HG02943 (cell line): ENCODE data around the gene GALNT18.

Experiments
- ATAC-seq: cut with Tn5 transposase; IDR thresholded peaks from one replicate; pipeline ENCODE4 v1.9.1; 2021; ENCODE audit warnings: mild to moderate bottlenecking, low read depth, moderate library complexity; ENCODE audit not compliant: unreplicated experiment

Gene GALNT18

DNA sequence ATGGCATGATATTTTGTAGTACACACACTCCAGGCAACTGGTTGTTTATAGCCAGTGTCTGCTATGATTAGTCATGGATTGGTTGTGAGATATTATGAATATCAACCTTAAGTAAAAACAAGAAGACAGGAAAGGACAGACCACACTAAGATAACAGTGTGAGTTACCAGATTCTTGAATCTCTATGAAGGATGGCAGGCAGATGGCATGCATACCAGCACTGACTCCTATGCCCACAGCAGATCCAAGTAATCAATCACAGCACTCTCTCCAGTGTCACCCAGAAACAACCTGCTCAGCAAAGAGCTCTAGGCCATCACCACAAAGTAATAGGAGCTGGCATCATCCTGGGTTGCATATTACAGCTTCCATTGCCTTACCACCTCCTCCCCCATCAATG lies 116.6 kb downstream of the GALNT18 start:
- ATAC-seq, result no peak

DNA sequence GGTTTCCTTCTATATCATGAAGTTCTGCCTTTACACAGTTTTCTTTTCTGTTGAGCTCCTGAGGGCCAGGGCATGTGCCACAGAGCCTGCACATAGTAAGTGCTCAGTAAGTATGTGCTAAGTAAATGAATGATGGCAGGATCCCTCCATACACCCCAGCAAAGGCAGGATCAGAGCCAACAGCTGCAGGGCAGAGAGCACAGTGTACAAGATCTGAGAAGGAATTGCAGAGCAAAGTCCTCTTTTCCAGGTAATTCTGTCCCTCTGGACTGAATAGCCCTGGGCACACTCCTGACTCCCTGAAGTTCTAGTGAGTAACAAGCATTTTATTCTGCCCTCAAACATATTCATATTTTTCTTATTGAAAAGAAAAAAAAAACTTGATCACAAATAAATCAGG lies 117.7 kb downstream of the GALNT18 start:
- no peak for ATAC-seq

DNA sequence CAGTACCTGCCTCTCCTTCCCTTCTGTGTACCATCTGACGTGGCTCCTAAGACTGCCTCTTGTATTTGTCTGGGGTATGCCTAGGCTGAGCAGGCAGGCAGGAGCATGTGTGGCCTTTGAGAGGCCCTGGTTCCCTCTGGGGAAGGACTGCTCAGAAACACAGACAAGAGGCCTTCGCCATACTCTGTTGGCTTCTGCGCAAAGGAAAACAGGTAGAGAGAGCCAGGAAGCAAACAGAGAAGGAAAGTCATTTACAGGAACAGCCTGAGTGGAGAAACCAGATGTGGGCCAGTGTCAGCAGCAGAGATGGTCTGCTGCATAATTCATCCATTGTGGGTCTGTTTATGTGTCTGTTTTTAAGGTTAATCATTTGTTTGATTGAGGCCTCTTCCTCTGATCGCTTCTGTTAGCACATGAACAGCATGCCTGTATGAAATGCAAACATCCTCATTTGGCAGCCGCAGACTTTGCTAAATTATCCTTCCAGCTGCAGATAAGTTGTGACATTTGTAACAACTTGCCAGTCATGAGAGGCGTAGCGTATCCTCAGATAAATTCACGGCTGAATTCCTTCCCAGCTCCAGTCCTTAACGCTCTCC lies 119.4 kb downstream of the GALNT18 start:
- ATAC-seq, result no peak

DNA sequence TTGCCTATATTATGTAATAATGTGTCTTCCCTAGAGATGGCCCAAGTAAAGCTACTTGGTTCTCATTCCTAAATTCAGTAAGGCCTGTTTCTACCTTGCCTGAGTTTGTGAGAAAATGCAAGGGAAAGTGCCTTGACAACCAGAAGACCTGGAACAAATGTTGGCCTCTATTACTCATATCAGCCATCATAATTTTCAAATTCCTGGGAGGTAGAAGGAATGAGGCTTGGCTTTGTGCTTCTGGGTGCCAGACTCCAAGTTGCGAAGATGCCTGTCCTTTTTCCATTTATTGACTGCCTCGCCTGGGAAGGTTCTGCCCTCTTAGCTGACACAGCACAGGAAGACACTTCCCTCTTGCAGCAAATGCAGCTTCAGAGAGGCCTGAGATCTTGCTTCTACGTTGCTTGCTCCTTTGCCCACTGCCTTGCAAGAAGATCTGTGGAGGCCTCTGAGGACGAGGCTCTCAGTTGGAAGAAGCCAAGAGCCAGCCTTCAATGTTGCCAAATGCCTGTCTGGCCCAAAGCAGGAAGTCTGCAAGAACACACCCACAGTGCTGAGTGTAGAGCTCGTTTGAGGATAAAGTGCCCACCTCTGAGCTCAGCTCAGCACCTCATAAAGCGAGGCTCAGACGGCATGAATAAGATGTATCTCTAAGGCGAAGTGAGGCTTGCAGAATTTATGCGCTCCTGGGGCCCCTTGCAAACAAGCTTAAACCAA lies 120.1 kb downstream of the GALNT18 start:
- ATAC-seq, result no peak

DNA sequence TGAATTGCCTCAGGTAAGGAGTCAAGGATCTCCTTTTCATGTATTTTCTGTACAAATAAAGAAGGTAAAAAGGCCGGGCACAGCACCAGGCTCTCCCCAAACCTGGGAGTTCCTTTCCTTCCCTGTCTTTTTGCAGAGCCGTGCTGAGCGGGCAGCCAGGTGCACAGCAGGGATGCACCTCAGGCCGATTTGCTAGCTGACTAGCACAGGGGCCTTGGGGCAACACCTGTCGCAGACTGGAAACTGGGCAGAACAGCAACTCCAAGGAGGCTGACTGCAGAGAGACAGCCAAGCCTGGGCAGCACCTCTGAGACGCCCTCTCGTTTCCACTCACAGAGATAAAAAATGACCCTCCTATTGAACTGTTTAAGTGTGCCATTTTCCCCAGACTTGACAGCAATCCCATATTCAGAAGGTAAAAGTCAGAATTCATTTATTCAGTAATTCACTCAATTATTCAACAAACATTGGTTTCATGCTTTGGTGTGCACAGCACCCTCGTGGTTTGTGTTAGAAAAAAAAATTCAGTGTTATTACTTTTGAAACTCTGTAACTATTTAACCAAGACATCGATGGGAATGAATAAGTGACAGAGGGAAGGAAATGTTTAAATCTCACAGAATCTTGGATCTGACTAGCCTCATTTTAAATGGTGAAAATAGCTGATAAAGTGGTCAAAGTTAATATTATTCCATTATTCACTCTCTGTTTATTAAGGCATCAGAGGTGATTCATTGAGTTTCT lies 120.9 kb downstream of the GALNT18 start:
- no peak for ATAC-seq

DNA sequence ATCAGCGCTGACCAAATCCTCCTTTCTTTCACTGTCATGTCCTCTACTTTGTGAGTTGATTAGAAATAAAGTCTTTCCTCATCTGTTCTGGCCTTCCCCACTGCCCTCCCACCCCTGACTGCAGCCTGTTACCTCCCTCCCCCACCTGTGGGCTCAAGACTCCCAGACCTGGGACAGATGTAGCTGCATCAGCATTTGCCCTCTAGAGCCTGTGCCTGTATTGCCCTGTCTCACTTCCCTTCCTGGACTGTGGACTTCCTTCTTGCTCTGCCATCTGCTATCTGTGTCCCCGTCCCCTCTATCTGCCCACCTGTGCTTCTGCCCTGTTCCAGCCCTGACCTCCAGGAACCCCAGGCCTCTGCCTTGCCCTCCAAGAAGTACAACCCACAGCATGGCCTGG lies 122.5 kb downstream of the GALNT18 start:
- ATAC-seq, result no peak

DNA sequence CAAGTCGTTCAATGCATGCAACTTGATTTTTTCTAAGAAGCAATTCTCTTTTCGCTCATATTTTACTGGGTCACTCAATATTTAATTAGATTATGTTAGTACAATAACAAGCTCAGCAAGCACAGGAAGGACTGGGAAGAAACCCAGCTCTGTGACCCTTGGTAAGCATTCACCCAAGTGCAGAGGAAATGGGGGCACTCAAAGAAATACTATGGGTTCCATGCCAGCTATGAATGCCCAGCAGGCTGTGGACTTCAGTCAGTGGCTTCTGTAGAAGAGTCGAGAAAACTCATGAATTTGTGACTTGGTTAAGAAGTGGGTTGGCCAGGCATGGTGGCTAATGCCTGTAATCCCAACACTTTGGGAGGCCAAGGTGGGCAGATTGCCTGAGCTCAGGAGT lies 123.6 kb downstream of the GALNT18 start:
- no peak for ATAC-seq

DNA sequence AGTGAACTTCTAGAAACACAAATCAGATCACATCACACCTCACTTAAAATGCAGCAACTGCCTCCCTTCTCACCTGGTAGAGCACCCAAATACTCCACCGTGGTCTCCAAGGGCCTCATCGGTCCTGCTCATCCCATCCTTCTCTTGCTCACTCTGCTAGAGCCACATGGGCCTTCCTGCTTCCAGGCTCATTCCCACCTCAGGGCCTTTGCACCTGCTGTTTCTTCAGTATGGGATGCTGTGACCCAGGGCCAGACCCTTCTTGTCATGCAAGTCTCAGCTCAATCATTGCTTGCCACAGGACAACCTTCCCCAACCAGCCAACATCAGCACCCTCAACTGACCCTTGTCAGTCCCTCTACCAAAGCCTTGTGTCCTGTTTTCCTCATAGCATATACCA lies 124.9 kb downstream of the GALNT18 start:
- no peak for ATAC-seq

DNA sequence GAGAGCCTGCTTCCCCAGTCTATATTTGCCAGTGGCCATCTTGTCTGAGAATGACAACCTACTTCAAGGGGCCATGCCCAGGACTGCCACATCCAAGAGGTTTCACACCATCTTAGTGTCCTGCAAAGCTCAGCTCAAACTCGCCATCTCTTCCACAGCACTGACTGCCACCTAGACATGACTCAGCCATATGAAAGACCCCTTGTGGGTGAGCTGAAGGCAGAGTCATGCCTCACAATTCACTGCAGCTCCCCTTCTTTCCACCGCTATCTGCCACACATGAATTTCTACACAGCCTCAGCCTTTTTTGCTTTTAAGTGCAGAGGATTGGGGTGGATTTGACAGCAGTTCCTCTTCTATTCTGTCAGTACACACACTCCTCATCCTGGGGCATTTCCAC lies 127.5 kb downstream of the GALNT18 start:
- no peak for ATAC-seq

DNA sequence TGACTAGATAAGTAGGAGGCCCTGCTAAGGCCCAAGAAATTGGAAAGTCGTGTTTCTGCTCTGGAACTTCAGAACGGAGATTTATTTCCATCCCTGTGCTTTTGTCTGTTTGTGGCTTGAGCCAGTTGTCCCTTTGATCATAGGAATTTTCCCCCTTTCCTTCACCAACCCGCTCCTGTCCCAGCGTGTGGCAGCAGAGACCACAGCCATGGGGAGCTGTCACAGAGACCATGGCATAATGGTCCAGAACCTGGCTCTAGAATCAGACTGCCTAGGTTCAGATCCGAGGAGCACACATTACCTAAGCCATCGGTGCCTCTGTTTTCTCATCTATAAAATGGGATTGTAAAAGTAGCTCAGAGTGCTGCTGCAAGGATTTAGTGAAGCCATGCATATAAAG lies 128.1 kb downstream of the GALNT18 start:
- ATAC-seq, result no peak

DNA sequence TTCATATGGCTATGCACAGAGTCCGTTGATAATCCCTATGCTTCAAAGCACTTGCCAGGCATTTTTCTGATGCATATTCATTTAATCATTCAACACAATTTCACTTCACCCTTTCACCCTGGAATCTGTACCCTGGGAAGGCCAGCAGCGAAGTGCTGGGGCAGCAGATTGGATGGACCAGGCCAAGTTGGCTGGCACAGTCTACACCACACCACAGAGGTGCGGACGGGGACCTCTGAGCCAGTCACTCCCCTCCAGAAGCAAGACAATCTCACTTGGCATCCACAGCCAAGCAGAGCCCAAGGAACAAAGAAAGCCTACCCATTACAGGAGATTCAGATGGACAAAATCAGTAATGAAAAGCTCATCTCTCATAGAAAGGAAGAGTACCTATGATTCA lies 130.2 kb downstream of the GALNT18 start:
- ATAC-seq, result no peak

DNA sequence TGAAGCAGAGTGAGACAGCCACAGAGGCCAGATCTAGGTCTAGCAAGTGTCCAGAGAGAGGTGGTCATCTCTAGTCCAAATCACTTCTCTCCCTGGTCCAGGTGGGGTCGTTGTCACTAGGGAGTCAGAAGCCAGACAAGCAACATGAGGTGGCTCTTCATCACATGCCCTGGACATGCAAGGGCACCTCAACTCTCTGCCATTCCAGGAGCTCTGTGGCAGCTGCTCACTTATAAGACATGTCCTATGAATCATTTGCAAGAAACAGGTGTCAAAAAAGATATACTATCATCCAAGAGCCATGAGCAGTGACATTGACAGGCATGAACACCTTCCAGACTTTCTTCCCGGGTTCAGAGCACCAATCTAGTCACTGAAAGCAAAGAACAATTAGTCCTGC lies 130.8 kb downstream of the GALNT18 start:
- no peak for ATAC-seq

DNA sequence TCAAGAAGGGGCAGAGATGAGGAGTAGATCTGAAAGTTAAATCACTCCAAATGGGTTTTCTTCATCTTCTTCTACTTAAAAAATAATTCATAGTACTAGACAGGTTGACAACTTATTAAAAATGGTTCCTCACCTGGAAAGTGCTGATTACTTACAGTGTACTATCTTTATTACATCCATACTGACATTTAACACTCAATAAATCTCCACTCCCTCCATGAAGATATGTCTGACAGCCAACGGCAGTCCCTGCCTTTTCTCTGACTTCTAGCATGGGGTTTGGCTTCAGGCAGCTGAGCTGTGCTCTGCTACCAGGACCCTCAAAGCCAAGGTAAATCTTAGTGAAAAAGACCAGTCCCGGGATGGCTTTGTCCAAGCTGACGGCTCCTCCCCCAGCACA lies 135.4 kb downstream of the GALNT18 start:
- ATAC-seq, result no peak

DNA sequence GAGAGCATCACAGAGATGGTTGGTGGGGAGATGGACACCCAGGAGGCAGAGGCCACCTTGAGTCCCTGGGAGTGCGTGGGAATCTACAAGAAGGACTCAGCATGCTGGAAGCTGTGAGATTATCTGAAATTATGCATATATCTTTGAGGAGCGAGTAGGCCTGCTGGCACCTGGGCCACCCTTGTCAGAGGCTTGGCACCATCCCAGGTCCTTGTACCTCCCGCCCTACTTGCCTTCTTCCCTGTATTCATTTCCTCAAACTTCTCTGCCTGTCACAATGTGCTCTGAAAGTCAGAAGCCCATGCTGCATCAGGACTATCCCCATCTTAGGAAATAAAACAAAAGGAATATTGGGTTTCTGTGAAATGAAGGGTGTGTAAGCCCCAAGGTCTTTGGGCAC lies 135.8 kb downstream of the GALNT18 start:
- no peak for ATAC-seq

DNA sequence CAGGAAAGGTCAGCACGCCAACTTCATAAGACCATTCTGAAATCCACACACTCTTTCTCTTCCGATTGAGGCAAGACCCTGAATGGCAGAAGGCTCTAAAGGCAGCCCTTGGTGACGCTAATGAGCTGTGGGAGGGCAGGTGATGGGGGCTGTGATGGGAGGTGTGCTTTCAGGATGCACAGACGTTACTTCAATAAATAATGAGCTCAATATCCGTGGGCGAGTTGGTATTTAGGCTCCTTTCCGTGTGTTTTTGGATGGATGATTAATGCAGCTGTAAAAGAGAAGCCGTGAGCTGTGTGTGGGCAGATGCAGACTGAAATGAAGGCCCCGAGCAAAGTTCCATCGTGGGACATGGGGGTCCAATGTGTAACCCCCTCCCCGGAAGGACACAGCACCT lies 138.2 kb downstream of the GALNT18 start:
- no peak for ATAC-seq

DNA sequence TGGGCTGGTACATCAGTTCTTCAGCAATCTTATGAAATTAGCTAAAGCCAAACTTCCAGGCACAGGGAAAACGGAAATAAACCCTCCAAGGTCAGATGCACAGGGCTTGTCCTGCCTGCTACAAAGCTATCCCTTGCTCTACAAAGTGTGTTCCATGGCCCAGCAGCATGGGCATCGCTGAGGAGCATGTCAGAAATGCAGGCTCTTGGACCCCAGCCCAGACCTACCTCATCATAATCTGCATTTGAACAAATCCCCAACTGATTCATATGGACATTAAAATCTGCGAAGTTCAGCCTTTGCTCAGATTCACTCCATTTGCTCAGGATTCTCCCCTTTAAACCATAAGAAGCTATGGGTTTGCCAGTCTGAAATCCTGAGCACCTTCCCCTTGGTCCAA lies 139.1 kb downstream of the GALNT18 start:
- no peak for ATAC-seq

DNA sequence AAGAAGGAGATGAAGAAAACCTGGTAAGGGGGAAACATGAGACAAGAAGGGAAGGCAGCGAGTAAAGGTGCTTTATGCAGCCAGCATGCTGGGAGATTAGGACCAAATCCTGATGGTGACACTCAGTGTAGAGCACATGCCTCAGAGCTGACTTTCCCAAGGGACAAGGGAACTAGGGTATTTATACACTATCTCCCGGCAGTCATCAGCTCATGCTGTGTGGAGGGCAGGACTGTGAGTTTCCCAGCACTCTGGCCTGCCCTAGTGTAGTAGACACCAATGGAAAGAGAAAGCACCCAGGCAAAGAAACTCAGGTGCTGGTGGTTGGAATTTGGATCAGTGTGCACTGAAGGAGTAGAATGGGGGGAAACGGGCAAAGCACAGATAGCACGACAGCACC lies 140.4 kb downstream of the GALNT18 start:
- no peak for ATAC-seq

DNA sequence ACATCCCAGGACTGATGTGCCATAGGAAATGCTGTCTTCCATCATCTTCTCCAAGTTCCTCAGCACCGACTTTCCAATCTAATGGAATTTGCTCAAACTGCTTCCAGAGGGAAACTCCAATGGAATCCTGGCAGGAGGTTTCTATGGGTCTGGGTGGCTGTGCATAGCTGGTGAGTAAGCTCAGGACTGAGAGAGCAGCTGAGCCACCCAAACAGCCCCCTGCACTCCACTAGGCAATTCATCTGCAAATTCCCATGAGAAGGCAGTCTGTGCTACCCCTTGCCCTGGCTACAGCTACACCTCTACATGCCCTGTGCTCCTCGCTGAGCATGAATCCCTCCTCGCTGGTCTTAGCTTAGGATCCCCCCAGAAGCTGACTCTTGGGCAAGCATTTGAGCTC lies 140.8 kb downstream of the GALNT18 start:
- ATAC-seq, result no peak

DNA sequence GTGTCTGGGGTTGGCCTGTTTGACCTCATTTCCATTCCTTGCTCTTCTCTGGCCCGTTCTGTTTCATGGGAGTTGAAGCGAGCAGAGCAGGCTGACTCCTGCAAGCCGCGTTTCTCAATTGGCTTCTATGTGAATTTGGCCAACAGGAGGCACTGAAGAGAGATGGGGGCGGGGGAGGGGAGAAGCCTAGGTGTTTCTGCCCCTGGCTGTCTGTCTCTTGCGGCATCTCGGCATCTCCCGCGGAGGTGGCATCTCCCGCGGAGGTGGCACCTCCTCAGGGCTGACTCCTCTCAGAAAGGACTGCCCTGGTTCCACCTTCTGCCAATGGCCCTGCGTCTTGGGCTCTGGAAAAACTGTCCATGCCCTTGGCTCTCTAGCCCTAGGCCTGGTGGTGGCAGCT lies 143.1 kb downstream of the GALNT18 start:
- ATAC-seq, result no peak

DNA sequence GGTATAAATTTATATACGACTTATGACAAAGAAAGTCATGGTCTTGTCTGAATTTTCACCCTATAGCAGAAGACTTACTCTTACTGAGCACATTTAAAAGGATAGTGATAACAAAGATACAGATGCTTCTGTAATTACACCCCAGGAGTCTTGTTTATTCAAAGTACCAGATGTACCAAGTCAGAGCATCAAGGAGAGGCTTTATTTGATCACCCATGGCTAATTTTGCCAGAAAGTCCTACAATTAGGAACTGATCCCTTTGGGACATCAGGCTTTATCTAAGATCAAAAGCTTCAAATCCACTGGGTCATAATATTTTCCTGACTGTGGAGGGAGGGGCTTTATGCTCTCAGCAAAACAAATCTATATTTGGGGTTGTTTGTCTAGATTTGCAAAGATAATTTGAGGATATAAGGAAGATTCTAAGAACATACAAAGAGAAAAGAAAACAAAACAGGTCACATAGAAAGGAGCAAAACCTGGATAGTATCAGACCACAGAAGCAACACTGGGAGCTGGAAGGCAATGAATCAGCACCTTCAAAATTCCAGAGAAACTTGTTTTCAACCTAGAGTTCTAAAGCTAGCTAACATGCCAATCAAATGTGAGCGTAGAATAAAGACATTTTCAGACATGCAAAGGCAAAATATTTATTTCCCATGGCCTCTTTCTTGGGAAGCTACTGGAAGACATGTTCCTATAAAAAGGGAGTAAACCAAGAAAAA lies 143.9 kb downstream of the GALNT18 start:
- no peak for ATAC-seq

DNA sequence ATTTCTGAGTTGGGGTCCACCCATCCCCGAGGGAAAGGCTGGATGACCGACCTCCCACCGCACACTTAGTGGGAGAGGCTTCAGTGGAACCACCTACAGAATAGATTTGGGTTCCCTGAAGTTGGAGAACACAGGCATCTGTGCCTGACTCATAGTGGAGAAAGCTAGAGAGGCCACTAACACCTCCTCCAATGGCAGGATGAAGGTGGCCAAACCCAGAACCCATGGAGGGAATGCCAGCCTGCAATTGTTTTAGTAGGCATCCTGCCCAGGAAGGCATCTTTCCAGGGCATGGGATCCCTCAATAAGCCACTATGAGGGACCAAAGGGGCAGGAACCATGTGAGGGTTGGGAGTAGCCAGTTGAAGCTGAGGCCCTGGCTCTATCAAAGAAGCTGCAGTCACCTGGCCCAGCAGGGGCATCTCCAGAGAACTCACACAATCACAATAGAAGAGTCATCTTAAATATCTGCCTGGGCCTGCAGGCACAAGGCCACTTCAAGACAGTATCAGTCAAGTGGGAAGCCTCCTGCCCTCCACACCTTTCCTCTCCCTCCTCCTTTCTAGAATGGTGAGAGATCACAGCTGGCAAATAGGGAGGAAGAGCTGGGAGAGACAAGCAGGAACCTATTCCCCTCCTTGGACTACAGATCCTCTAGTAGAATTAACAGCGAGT lies 144.7 kb downstream of the GALNT18 start:
- ATAC-seq, result no peak
